ENCODE results near the gene SCG5. TPM values are rescaled to one million over a fixed set of nuclear protein-coding genes. Genes with fewer than 3 reads are reported as not detected.

SCG5 gene
- polyA plus RNA-seq, 1 of the 3 experiments (the other 2 are of a cell fraction): 11.0 TPM

GRCh38 chr15:32729700-32730395 lies 88.3 kb downstream of the SCG5 start:
- no peak for DNase-seq
- H3K27ac ChIP-seq (ENCODE audit: low read depth in 2 of 2, low read length in 1 of 2): peak overlapping the region in 1 of 2 experiments; percentile 22; a peak in 2 of 4 replicates
- peaks cover 82% of the 10 kb centered on the region for H3F3A ChIP-seq (replicated peaks; ENCODE audit: insufficient read depth)
- H2AFZ ChIP-seq (ENCODE audit: low read depth): no peak overlapping the region
- H3K79me2 ChIP-seq (ENCODE audit: insufficient read depth): peaks cover 73% of the 10 kb centered on the region
- H3K9me3 ChIP-seq: no peaks in the 10 kb centered on the region
- H3K36me3 ChIP-seq (replicated peaks in 1 of 2; ENCODE audit: control insufficient read depth in 1 of 2, insufficient read depth in 2 of 2, low read length in 1 of 2): peaks cover 9 to 80% of the 10 kb centered on the region in 2 experiments
- H3K4me3 ChIP-seq (ENCODE audit: low read depth in 2 of 2, low read length in 1 of 2): no peak overlapping the region
- H4K20me1 ChIP-seq (ENCODE audit: insufficient read depth): peaks cover 9% of the 10 kb centered on the region; the same call in 1 of the 2 replicates
- TF ChIP-seq TAF1 (IDR thresholded peaks at IDR 0.05; ENCODE audit: borderline replicate concordance, low read depth, low read length) (no peak), EP300 (IDR thresholded peaks at IDR 0.05; ENCODE audit: borderline replicate concordance in 1 of 2, low read depth in 1 of 2, low read length in 1 of 2) (no peak), MXI1 (IDR thresholded peaks at IDR 0.05; ENCODE audit: low read depth, low read length) (no peak), PBX3 (IDR thresholded peaks at IDR 0.05) (no peak), RAD21 (IDR thresholded peaks at IDR 0.05; ENCODE audit: low read length) (no peak), GATA2 (CRISPR knock-in tag; IDR thresholded peaks at IDR 0.05) (no peak), REST (IDR thresholded peaks at IDR 0.05; ENCODE audit: low read depth, low read length) (no peak), JUND (IDR thresholded peaks at IDR 0.05) (no peak), FOXJ3 (CRISPR knock-in tag; IDR thresholded peaks at IDR 0.05) (no peak), USF2 (IDR thresholded peaks at IDR 0.05; ENCODE audit: borderline replicate concordance, low read depth, low read length) (no peak), RCOR1 (IDR thresholded peaks at IDR 0.05; ENCODE audit: low read length) (no peak), GABPA (IDR thresholded peaks at IDR 0.05; ENCODE audit: low read depth) (no peak), POLR2AphosphoS5 (IDR thresholded peaks at IDR 0.05; ENCODE audit: low read depth, low read length) (no peak), MEF2A (IDR thresholded peaks at IDR 0.05; ENCODE audit: borderline replicate concordance, low read depth) (no peak), FOSL2 (IDR thresholded peaks at IDR 0.05; ENCODE audit: borderline replicate concordance, low read depth) (no peak), RFX5 (IDR thresholded peaks at IDR 0.05; ENCODE audit: low read length) (no peak), RXRA (IDR thresholded peaks at IDR 0.05; ENCODE audit: borderline replicate concordance, low read depth) (no peak)
- TF ChIP-seq, protein P1, sequence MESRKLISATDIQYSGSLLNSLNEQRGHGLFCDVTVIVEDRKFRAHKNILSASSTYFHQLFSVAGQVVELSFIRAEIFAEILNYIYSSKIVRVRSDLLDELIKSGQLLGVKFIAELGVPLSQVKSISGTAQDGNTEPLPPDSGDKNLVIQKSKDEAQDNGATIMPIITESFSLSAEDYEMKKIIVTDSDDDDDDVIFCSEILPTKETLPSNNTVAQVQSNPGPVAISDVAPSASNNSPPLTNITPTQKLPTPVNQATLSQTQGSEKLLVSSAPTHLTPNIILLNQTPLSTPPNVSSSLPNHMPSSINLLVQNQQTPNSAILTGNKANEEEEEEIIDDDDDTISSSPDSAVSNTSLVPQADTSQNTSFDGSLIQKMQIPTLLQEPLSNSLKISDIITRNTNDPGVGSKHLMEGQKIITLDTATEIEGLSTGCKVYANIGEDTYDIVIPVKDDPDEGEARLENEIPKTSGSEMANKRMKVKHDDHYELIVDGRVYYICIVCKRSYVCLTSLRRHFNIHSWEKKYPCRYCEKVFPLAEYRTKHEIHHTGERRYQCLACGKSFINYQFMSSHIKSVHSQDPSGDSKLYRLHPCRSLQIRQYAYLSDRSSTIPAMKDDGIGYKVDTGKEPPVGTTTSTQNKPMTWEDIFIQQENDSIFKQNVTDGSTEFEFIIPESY (IDR thresholded peaks at IDR 0.05; ENCODE audit: borderline replicate concordance, low read depth): no peak
- 86% methylated on average over 10 of the region's 10 CpGs for WGBS (ENCODE audit: low lambda C conversion rate)
- H3K27me3 ChIP-seq (ENCODE audit: insufficient read depth): no peaks in the 10 kb centered on the region
- H3K9me2 ChIP-seq: no peaks in the 10 kb centered on the region
- no peak overlapping the region for H3K9ac ChIP-seq
- ChIA-PET CTCF (no interaction called here), POLR2A (no interaction called here)
- H3K4me2 ChIP-seq: no peak overlapping the region
- H3K4me1 ChIP-seq (ENCODE audit: control insufficient read depth in 1 of 2, insufficient read depth in 2 of 2, low read depth in 1 of 2, low read length in 1 of 2): no peaks in the 10 kb centered on the region

Data from SK-N-SH (cell line).